HCT116 (cell line): Measurements from ENCODE around the gene PDLIM5. TPM values are rescaled to one million over a fixed set of nuclear protein-coding genes. Genes with fewer than 3 reads are reported as not detected.

Source experiments
- ATAC-seq: fragments of 200-7000 bp; cut with Tn5 transposase; 2 replicates; pipeline ENCODE4 v1.9.1; 2020; ENCODE audit warnings: mild to moderate bottlenecking, moderate library complexity
- BruUV-seq: library from RNA; stranded (reverse); fragments of 400-500 nt; replicated peaks from 2 replicates; lab custom pipeline; 2021; lab: Mats Ljungman, UMichigan
- CTCF ChIA-PET: fragments of 300-600 bp; sonication (Branson Sonifier 250); formaldehyde crosslinking; loops from one replicate; lab custom pipeline; 2021; ENCODE audit warnings: antibody characterized with exemption; lab: Charles Lee
- POLR2A ChIA-PET: fragments of 300-600, 350-600 bp; sonication (Branson Sonifier 250); formaldehyde crosslinking; loops from one replicate; lab custom pipeline; 2021; ENCODE audit warnings: antibody characterized with exemption; lab: Charles Lee
- RAD21 ChIA-PET, 2 experiments: fragments of 300-600 bp; sonication (Branson Sonifier 250); formaldehyde crosslinking; loops; one replicate each; lab custom pipeline; 2023; ENCODE audit warnings: low total read pairs in 2 of 2; ENCODE audit not compliant: uncharacterized antibody in 2 of 2, unreplicated experiment in 2 of 2, low non-redundant PET in 1 of 2; lab: Charles Lee
- DNase-seq: peaks from one replicate; pipeline ENCODE4 v3.0.0-alpha.2; 2010; ENCODE audit warnings: low read depth, low spot score
- H2AFZ ChIP-seq: fragments of 200-600 bp; shearing (Covaris generic), sonication (generic); 2 replicates; pipeline ENCODE4 v1.6.1; 2017; ENCODE audit warnings: low read depth, mixed run types, mixed read lengths, antibody characterized with exemption, low read length; ENCODE audit not compliant: poor library complexity, severe bottlenecking
- H3K27ac ChIP-seq: 2 replicates; pipeline ENCODE4 v1.5.1; 2012; ENCODE audit warnings: low read depth, low read length
- H3K27me3 ChIP-seq: fragments of 200-600 bp; sonication (generic); 2 replicates; pipeline ENCODE4 v1.6.1; 2016; ENCODE audit warnings: mixed run types, low read length, mixed read lengths; ENCODE audit not compliant: insufficient read depth
- H3K36me3 ChIP-seq, 2 experiments: fragments of 200-500 bp in 1 of 2; fragments of 200-600 bp in 1 of 2; sonication (Bioruptor generic) in 1 of 2; sonication (generic) in 1 of 2; 2 replicates each; pipeline versions ENCODE4 v1.5.1 to v1.6.1; 2014 to 2016; ENCODE audit warnings: low read length in 2 of 2, inconsistent platforms in 1 of 2, mixed read lengths in 1 of 2, mixed run types in 1 of 2; ENCODE audit not compliant: insufficient read depth in 2 of 2, control insufficient read depth in 1 of 2
- H3K4me1 ChIP-seq, 2 experiments: fragments of 200-600 bp in 1 of 2; sonication (generic) in 1 of 2; 2 replicates each; pipeline versions ENCODE4 v1.5.1 to v1.6.1; 2012 to 2017; ENCODE audit warnings: low read length in 2 of 2, inconsistent platforms in 1 of 2, mild to moderate bottlenecking in 1 of 2, mixed read lengths in 1 of 2, mixed run types in 1 of 2, moderate library complexity in 1 of 2; ENCODE audit not compliant: insufficient read depth in 2 of 2, control insufficient read depth in 1 of 2
- H3K4me2 ChIP-seq: fragments of 200-600 bp; sonication (generic); 2 replicates; pipeline ENCODE4 v1.6.1; 2017; ENCODE audit warnings: mixed run types, low read length, mixed read lengths
- H3K4me3 ChIP-seq, 2 experiments: fragments of 200-600 bp in 1 of 2; sonication (generic) in 1 of 2; replicated peaks in 1 of 2; 2 replicates each; pipeline ENCODE4 v1.5.1; 2011 to 2016; ENCODE audit warnings: low read length in 2 of 2, control low read depth in 1 of 2, low read depth in 1 of 2, mild to moderate bottlenecking in 1 of 2, mixed read lengths in 1 of 2, mixed run types in 1 of 2
- H3K79me2 ChIP-seq: fragments of 200-600 bp; sonication (generic); 2 replicates; pipeline ENCODE4 v1.6.1; 2017; ENCODE audit warnings: mild to moderate bottlenecking, mixed run types, low read length, moderate library complexity, mixed read lengths; ENCODE audit not compliant: insufficient read depth
- H3K9ac ChIP-seq: fragments of 200-600 bp; sonication (generic); 2 replicates; pipeline ENCODE4 v1.6.1; 2016; ENCODE audit warnings: low read length, mixed read lengths
- H3K9me2 ChIP-seq: fragments of 200-600 bp; sonication (generic), shearing (Covaris generic); 2 replicates; pipeline ENCODE4 v1.6.1; 2017; ENCODE audit warnings: mixed run types, mild to moderate bottlenecking, moderate library complexity; ENCODE audit not compliant: insufficient read depth
- H3K9me3 ChIP-seq, 2 experiments: fragments of 200-500 bp in 1 of 2; fragments of 200-600 bp in 1 of 2; sonication (Bioruptor generic) in 1 of 2; sonication (generic) in 1 of 2; 2 replicates each; pipeline ENCODE4 v1.6.1; 2014 to 2017; ENCODE audit warnings: low read length in 2 of 2, mixed read lengths in 2 of 2, inconsistent platforms in 1 of 2, low read depth in 1 of 2, mild to moderate bottlenecking in 1 of 2, mixed run types in 1 of 2, moderate library complexity in 1 of 2; ENCODE audit not compliant: control insufficient read depth in 1 of 2, insufficient read depth in 1 of 2
- H4K20me1 ChIP-seq: fragments of 200-600 bp; sonication (generic), shearing (Covaris generic); 2 replicates; pipeline ENCODE4 v1.6.1; 2017; ENCODE audit warnings: mixed run types, mild to moderate bottlenecking, moderate library complexity; ENCODE audit not compliant: insufficient read depth
- ELF1 ChIP-seq: IDR thresholded peaks from 2 replicates; pipeline ENCODE4 v1.6.1; 2012; ENCODE audit warnings: low read depth, borderline replicate concordance
- EZH2phosphoT487 ChIP-seq: fragments of 200-600 bp; IDR thresholded peaks from 2 replicates; pipeline ENCODE4 v1.6.1; 2018; ENCODE audit warnings: antibody characterized with exemption, borderline replicate concordance
- POLR2AphosphoS5 ChIP-seq: IDR thresholded peaks from 2 replicates; pipeline ENCODE4 v1.6.1; 2011; ENCODE audit warnings: mild to moderate bottlenecking, low read depth, low read length, moderate library complexity
- ZNF274 ChIP-seq: fragments of 200-500 bp; sonication (Bioruptor generic); IDR thresholded peaks from 2 replicates; pipeline ENCODE4 v1.6.1; 2014; ENCODE audit warnings: mild to moderate bottlenecking, low read depth, low read length, inconsistent platforms
- intact Hi-C: fragments of 100-400 bp; cut with micrococcal nuclease; formaldehyde crosslinking; loops from 2 replicates; pipeline ENCODE4 v1.10.0; 2022
- total RNA-seq: library from RNA; stranded (reverse); gene quantifications from one replicate; pipeline ENCODE4 v1.2.1, GENCODE V29; 2021; ENCODE audit not compliant: unreplicated experiment
- TF ChIP-seq, protein P1 (sequence below): IDR thresholded peaks from 2 replicates; pipeline ENCODE4 v1.6.1; 2012; ENCODE audit warnings: low read depth
- TF ChIP-seq, protein P2 (sequence below): IDR thresholded peaks from 2 replicates; pipeline ENCODE4 v1.6.1; 2012
- TF ChIP-seq, protein P3 (sequence below): IDR thresholded peaks from 2 replicates; pipeline ENCODE4 v1.6.1; 2012
- TF ChIP-seq, protein P4 (sequence below), 3 experiments: fragments of 200-600 bp in 1 of 3; sonication (generic) in 1 of 3; IDR thresholded peaks in 2 of 3; conservative IDR thresholded peaks in 1 of 3; 2 replicates each; pipeline ENCODE4 v1.5.1; 2012 to 2017; ENCODE audit warnings: low read depth in 2 of 3, low read length in 2 of 3, antibody characterized with exemption in 1 of 3, borderline replicate concordance in 1 of 3, control low read depth in 1 of 3, mild to moderate bottlenecking in 1 of 3, mixed read lengths in 1 of 3, mixed run types in 1 of 3, moderate library complexity in 1 of 3; ENCODE audit not compliant: insufficient read depth in 1 of 3

PDLIM5 gene
- total RNA-seq, 1 experiment from 2014 or later, result 130 TPM

DNA sequence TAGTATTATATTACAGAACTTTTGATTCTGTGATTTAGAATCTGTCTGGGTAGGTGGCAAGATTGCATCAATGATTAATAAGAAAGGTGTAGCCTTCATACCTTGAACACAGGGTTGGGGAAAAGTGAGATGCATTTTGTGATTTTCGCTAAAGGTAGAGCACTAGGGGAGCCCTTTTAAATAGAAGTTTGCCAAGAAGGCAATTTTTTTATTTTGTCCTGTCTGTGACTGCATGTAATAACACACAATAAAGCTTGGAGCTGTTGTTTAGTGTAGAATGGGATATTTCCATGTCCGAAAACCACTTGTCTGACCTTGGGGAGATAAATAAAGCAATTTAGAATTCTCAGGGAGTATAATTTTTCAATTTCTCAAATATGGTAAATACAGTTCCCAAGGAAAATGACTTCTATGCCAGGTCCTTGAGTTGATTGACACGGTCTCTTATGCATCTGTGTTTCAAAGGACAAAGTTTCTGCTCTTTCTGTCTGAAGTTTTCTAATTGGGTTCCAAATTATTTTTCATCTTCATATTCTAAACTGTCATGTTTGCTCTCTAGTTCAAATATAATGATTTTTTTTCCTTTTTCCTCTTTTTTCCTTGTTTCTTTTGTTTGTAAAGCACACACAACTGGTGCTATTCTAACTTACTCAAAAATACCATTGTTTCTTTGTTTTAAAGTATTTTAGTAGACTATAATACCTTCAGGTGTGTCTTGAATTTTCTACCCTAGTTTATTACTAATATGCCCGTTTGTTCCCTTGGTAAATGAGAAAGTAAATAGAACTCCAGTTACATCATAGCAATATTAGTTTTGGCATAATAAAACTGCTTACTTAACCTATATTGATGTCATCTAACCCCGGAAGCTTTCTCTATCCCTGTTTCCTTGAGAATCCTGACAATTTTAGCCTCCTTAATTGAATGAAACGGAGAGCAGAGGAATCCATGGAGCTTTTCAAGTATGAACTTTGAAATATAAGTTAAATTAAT, 218.2 kb downstream of the PDLIM5 start:
- no peaks in the 10 kb centered on the region for H3K9me2 ChIP-seq
- ChIA-PET CTCF (no interaction called here), POLR2A (no interaction called here), RAD21 (no interaction called here)
- intact Hi-C loops, result no loop called here
- no peak overlapping the region for H3K9ac ChIP-seq
- H4K20me1 ChIP-seq, result no peaks in the 10 kb centered on the region
- no peak for ATAC-seq
- H3K36me3 ChIP-seq, result peaks cover 0 to 5% of the 10 kb centered on the region in 2 experiments; a peak in 1 of 4 replicates
- no peaks in the 10 kb centered on the region for H3K27me3 ChIP-seq
- no TSS peak for BruUV-seq
- no peaks in the 10 kb centered on the region for H3K9me3 ChIP-seq
- H2AFZ ChIP-seq, result no peak overlapping the region
- TF ChIP-seq POLR2AphosphoS5 (no peak), ELF1 (no peak), ZNF274 (no peak), EZH2phosphoT487 (no peak)
- TF ChIP-seq, protein P1, sequence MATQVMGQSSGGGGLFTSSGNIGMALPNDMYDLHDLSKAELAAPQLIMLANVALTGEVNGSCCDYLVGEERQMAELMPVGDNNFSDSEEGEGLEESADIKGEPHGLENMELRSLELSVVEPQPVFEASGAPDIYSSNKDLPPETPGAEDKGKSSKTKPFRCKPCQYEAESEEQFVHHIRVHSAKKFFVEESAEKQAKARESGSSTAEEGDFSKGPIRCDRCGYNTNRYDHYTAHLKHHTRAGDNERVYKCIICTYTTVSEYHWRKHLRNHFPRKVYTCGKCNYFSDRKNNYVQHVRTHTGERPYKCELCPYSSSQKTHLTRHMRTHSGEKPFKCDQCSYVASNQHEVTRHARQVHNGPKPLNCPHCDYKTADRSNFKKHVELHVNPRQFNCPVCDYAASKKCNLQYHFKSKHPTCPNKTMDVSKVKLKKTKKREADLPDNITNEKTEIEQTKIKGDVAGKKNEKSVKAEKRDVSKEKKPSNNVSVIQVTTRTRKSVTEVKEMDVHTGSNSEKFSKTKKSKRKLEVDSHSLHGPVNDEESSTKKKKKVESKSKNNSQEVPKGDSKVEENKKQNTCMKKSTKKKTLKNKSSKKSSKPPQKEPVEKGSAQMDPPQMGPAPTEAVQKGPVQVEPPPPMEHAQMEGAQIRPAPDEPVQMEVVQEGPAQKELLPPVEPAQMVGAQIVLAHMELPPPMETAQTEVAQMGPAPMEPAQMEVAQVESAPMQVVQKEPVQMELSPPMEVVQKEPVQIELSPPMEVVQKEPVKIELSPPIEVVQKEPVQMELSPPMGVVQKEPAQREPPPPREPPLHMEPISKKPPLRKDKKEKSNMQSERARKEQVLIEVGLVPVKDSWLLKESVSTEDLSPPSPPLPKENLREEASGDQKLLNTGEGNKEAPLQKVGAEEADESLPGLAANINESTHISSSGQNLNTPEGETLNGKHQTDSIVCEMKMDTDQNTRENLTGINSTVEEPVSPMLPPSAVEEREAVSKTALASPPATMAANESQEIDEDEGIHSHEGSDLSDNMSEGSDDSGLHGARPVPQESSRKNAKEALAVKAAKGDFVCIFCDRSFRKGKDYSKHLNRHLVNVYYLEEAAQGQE, result no peak
- TF ChIP-seq, protein P2, sequence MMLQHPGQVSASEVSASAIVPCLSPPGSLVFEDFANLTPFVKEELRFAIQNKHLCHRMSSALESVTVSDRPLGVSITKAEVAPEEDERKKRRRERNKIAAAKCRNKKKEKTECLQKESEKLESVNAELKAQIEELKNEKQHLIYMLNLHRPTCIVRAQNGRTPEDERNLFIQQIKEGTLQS, result no peak
- TF ChIP-seq, protein P3, sequence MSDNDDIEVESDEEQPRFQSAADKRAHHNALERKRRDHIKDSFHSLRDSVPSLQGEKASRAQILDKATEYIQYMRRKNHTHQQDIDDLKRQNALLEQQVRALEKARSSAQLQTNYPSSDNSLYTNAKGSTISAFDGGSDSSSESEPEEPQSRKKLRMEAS, result no peak
- TF ChIP-seq, protein P4, sequence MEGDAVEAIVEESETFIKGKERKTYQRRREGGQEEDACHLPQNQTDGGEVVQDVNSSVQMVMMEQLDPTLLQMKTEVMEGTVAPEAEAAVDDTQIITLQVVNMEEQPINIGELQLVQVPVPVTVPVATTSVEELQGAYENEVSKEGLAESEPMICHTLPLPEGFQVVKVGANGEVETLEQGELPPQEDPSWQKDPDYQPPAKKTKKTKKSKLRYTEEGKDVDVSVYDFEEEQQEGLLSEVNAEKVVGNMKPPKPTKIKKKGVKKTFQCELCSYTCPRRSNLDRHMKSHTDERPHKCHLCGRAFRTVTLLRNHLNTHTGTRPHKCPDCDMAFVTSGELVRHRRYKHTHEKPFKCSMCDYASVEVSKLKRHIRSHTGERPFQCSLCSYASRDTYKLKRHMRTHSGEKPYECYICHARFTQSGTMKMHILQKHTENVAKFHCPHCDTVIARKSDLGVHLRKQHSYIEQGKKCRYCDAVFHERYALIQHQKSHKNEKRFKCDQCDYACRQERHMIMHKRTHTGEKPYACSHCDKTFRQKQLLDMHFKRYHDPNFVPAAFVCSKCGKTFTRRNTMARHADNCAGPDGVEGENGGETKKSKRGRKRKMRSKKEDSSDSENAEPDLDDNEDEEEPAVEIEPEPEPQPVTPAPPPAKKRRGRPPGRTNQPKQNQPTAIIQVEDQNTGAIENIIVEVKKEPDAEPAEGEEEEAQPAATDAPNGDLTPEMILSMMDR (IDR thresholded peaks at IDR 0.05 in 2 of 3, conservative IDR thresholded peaks at IDR 0.05 in 1 of 3; ENCODE audit: borderline replicate concordance in 1 of 3, insufficient read depth in 1 of 3, low read depth in 2 of 3, low read length in 2 of 3), result no peak
- H3K27ac ChIP-seq, result no peak overlapping the region
- DNase-seq, result no peak
- H3K4me3 ChIP-seq, result no peak overlapping the region
- no peaks in the 10 kb centered on the region for H3K4me1 ChIP-seq
- no peaks in the 10 kb centered on the region for H3K79me2 ChIP-seq
- H3K4me2 ChIP-seq, result no peak overlapping the region
